OCI-LY7 (cell line): ENCODE measurements around the gene TLNRD1. TPM values are rescaled to one million over a fixed set of nuclear protein-coding genes. Genes with fewer than 3 reads are reported as not detected.

Experiments used
- BruUV-seq: library from RNA; stranded (reverse); fragments of 400-500 nt; replicated peaks from 2 replicates; lab custom pipeline; 2021; lab: Mats Ljungman, UMichigan
- CTCF ChIA-PET: fragments of 300-600 bp; sonication (Branson Sonifier 250); formaldehyde crosslinking; loops from one replicate; lab custom pipeline; 2022; ENCODE audit warnings: antibody characterized with exemption; ENCODE audit not compliant: unreplicated experiment; lab: Charles Lee
- POLR2A ChIA-PET: fragments of 300-600 bp; sonication (Branson Sonifier 250); formaldehyde crosslinking; loops from one replicate; lab custom pipeline; 2022; ENCODE audit warnings: antibody characterized with exemption; lab: Charles Lee
- DNase-seq: peaks from one replicate; pipeline ENCODE4 v3.0.0-alpha.2; 2015; ENCODE audit warnings: low spot score
- H2AFZ ChIP-seq: fragments of 200-600 bp; sonication (generic), shearing (Covaris generic); 2 replicates; pipeline ENCODE4 v1.6.1; 2014; ENCODE audit warnings: mild to moderate bottlenecking, antibody characterized with exemption, low read length, moderate library complexity
- H3K27ac ChIP-seq: fragments of 200-600 bp; sonication (generic); 2 replicates; pipeline ENCODE4 v1.5.1; 2014; ENCODE audit warnings: mixed run types, low read depth, mild to moderate bottlenecking, moderate library complexity, low read length, inconsistent platforms; ENCODE audit not compliant: poor library complexity, severe bottlenecking
- H3K36me3 ChIP-seq: fragments of 200-600 bp; sonication (generic); 2 replicates; pipeline ENCODE4 v1.6.1; 2014; ENCODE audit warnings: mild to moderate bottlenecking, antibody characterized with exemption, low read length, moderate library complexity, mixed read lengths; ENCODE audit not compliant: insufficient read depth
- H3K4me1 ChIP-seq: fragments of 200-600 bp; sonication (generic); 2 replicates; pipeline ENCODE4 v1.5.1; 2014; ENCODE audit warnings: mild to moderate bottlenecking, low read length; ENCODE audit not compliant: insufficient read depth, poor library complexity, severe bottlenecking
- H3K4me2 ChIP-seq: fragments of 200-600 bp; sonication (generic); 2 replicates; pipeline ENCODE4 v1.6.1; 2014; ENCODE audit warnings: mild to moderate bottlenecking, low read length
- H3K4me3 ChIP-seq: fragments of 200-600 bp; sonication (generic); 2 replicates; pipeline ENCODE4 v1.5.1; 2014; ENCODE audit warnings: mild to moderate bottlenecking, low read depth, low read length; ENCODE audit not compliant: poor library complexity, severe bottlenecking
- H3K79me2 ChIP-seq: fragments of 200-600 bp; sonication (generic); 2 replicates; pipeline ENCODE4 v1.6.1; 2016; ENCODE audit warnings: low read depth, mild to moderate bottlenecking, low read length, moderate library complexity, mixed read lengths; ENCODE audit not compliant: insufficient read depth
- H3K9me2 ChIP-seq: fragments of 200-600 bp; sonication (generic); 2 replicates; pipeline ENCODE4 v1.6.1; 2016; ENCODE audit warnings: mild to moderate bottlenecking, low read length, mixed read lengths; ENCODE audit not compliant: insufficient read depth
- H3K9me3 ChIP-seq: fragments of 200-600 bp; sonication (generic); 2 replicates; pipeline ENCODE4 v1.6.1; 2014; ENCODE audit warnings: mild to moderate bottlenecking, mixed run types, low read length, mixed read lengths
- H4K20me1 ChIP-seq: fragments of 200-600 bp; sonication (generic); 2 replicates; pipeline ENCODE4 v1.6.1; 2014; ENCODE audit warnings: mild to moderate bottlenecking, antibody characterized with exemption, low read length, moderate library complexity, mixed read lengths; ENCODE audit not compliant: insufficient read depth
- CTCF ChIP-seq: fragments of 200-600 bp; sonication (generic); conservative IDR thresholded peaks from 2 replicates; pipeline ENCODE4 v1.5.1; 2014; ENCODE audit warnings: mild to moderate bottlenecking, antibody characterized with exemption, low read length, moderate library complexity, mixed read lengths
- EZH2phosphoT487 ChIP-seq: fragments of 200-600 bp; sonication (generic); IDR thresholded peaks from 2 replicates; pipeline ENCODE4 v1.6.1; 2018; ENCODE audit warnings: low read depth, borderline replicate concordance, mild to moderate bottlenecking, mixed run types, antibody characterized with exemption, low read length, moderate library complexity, mixed read lengths
- intact Hi-C: fragments of 100-400 bp; cut with micrococcal nuclease; formaldehyde crosslinking; loops from one replicate; pipeline ENCODE4 v1.10.0; 2022; ENCODE audit not compliant: unreplicated experiment
- total RNA-seq, 2 experiments: library from RNA; depleted of rRNA in 1 of 2; stranded (reverse); fragments of >200 nt in 1 of 2; shearing (Covaris generic) in 1 of 2; gene quantifications; 2 replicates each; pipeline ENCODE4 v1.2.3, GENCODE V29; 2014 to 2022

The TLNRD1 gene
- total RNA-seq, 2 experiments from 2014 or later = 17.4 to 19.9 TPM

- no peak overlapping the region for H3K27ac ChIP-seq
- H4K20me1 ChIP-seq = peaks cover 16% of the 10 kb centered on the region
- H3K9me3 ChIP-seq = no peaks in the 10 kb centered on the region
- TF ChIP-seq CTCF = no peak
- TF ChIP-seq EZH2phosphoT487 = no peak
- DNase-seq = no peak
- no peak overlapping the region for H2AFZ ChIP-seq
- no peak overlapping the region for H3K4me2 ChIP-seq
- ChIA-PET CTCF (no interaction called here), POLR2A (interaction anchor here (0.6 kb wide), 2 partner anchors 18 to 22 kb away, joined by 3 to 5 read pairs; no protein-coding TSS in a partner anchor)
- H3K4me3 ChIP-seq = no peak overlapping the region
- BruUV-seq = no TSS peak
- no peaks in the 10 kb centered on the region for H3K9me2 ChIP-seq
- H3K4me1 ChIP-seq = peaks cover 29% of the 10 kb centered on the region
- intact Hi-C loops = loop anchor here (1.0 to 2.0 kb wide), 2 partner anchors 131 to 290 kb away; no protein-coding TSS in a partner anchor
- H3K36me3 ChIP-seq = peaks cover 47% of the 10 kb centered on the region
- H3K79me2 ChIP-seq = 0 out of 2 replicates have a peak, but pooled peaks cover 1% of the 10 kb centered on the region
Observed at GRCh38 chr15:80976851-80977250, 23.9 kb upstream of the TLNRD1 start.

- Histone ChIP-seq H3K79me2 (peaks cover 5% of the 10 kb centered on the region; the same call in 1 of the 2 replicates), H3K9me2 (no peaks in the 10 kb centered on the region), H3K36me3 (peaks cover 54% of the 10 kb centered on the region), H3K27ac (no peak overlapping the region), H4K20me1 (peaks cover 16% of the 10 kb centered on the region), H2AFZ (no peak overlapping the region), H3K4me2 (no peak overlapping the region; the same call in 1 of the 2 replicates), H3K4me3 (no peak overlapping the region), H3K4me1 (peaks cover 29% of the 10 kb centered on the region), H3K9me3 (no peaks in the 10 kb centered on the region)
- ChIA-PET POLR2A (interaction anchor here (0.7 kb wide), 2 partner anchors 24 to 32 kb away, joined by 3 read pairs; no protein-coding TSS in a partner anchor), CTCF (interaction anchor here (0.5 to 1.0 kb wide), 2 partner anchors 289 to 290 kb away, joined by 3 to 10 read pairs; no protein-coding TSS in a partner anchor)
- no TSS peak for BruUV-seq
- intact Hi-C loops = loop anchor here (1.0 to 2.0 kb wide), 2 partner anchors 131 to 289 kb away; no protein-coding TSS in a partner anchor
- TF ChIP-seq EZH2phosphoT487 = no peak
- peak; percentile 89 for TF ChIP-seq CTCF
- peak; percentile 72 for DNase-seq
Observed at GRCh38 chr15:80977627-80978036, 23.1 kb upstream of the TLNRD1 start.
